Neural cell (in vitro differentiated cells): ENCODE results near the gene PLA2G4C. TPM values are rescaled to one million over a fixed set of nuclear protein-coding genes. Genes with fewer than 3 reads are reported as not detected.

Experiments used
- H2AFZ ChIP-seq: fragments of 200-600, 300-800 bp; sonication (generic), shearing (Covaris generic); 2 replicates; pipeline ENCODE4 v1.6.0; 2014; ENCODE audit warnings: low read depth, mild to moderate bottlenecking, antibody characterized with exemption, low read length, moderate library complexity
- H3F3A ChIP-seq: fragments of 200-600 bp; shearing (Covaris generic); 2 replicates; pipeline ENCODE4 v1.6.1; 2016; ENCODE audit warnings: mild to moderate bottlenecking, moderate library complexity, mixed read lengths, antibody characterized with exemption, low read length; ENCODE audit not compliant: insufficient read depth, poor library complexity, severe bottlenecking
- H3K27ac ChIP-seq: fragments of 200-600, 300-800 bp; sonication (generic), shearing (Covaris generic); 2 replicates; pipeline ENCODE4 v1.5.1; 2014; ENCODE audit warnings: mild to moderate bottlenecking, low read length, moderate library complexity
- H3K27me3 ChIP-seq: fragments of 300-800, 200-600 bp; sonication (generic), shearing (Covaris generic); 2 replicates; pipeline ENCODE4 v1.6.0; 2014; ENCODE audit warnings: mild to moderate bottlenecking, low read depth, low read length, moderate library complexity; ENCODE audit not compliant: insufficient read depth
- H3K36me3 ChIP-seq: fragments of 300-800, 200-600 bp; sonication (generic), shearing (Covaris generic); 2 replicates; pipeline ENCODE4 v1.5.1; 2014; ENCODE audit warnings: mild to moderate bottlenecking, antibody characterized with exemption, low read length, moderate library complexity; ENCODE audit not compliant: insufficient read depth
- H3K4me2 ChIP-seq: fragments of 300-800, 200-600 bp; sonication (generic), shearing (Covaris generic); 2 replicates; pipeline ENCODE4 v1.6.0; 2014; ENCODE audit warnings: mild to moderate bottlenecking, low read length
- H3K4me3 ChIP-seq: fragments of 300-800, 200-600 bp; sonication (generic), shearing (Covaris generic); 2 replicates; pipeline ENCODE4 v1.5.1; 2014; ENCODE audit warnings: mild to moderate bottlenecking, low read length, moderate library complexity
- H3K79me2 ChIP-seq: fragments of 200-600 bp; shearing (Covaris generic); replicated peaks from 2 replicates; pipeline ENCODE4 v1.6.0; 2014; ENCODE audit warnings: mild to moderate bottlenecking, low read length, moderate library complexity; ENCODE audit not compliant: insufficient read depth
- H3K9ac ChIP-seq: fragments of 300-800, 200-600 bp; sonication (generic), shearing (Covaris generic); 2 replicates; pipeline ENCODE4 v1.6.1; 2016; ENCODE audit warnings: mild to moderate bottlenecking, low read length, mixed read lengths
- H3K9me2 ChIP-seq: fragments of 200-600 bp; shearing (Covaris generic); 2 replicates; pipeline ENCODE4 v1.6.1; 2016; ENCODE audit warnings: mild to moderate bottlenecking, low read length, mixed read lengths; ENCODE audit not compliant: insufficient read depth
- H3K9me3 ChIP-seq: fragments of 200-600, 300-800 bp; sonication (generic), shearing (Covaris generic); 2 replicates; pipeline ENCODE4 v1.6.1; 2016; ENCODE audit warnings: mild to moderate bottlenecking, mixed run types, low read length, moderate library complexity, mixed read lengths
- H4K20me1 ChIP-seq: fragments of 200-600 bp; shearing (Covaris generic); 2 replicates; pipeline ENCODE4 v1.6.1; 2016; ENCODE audit warnings: mild to moderate bottlenecking, mixed run types; ENCODE audit not compliant: insufficient read depth
- CTCF ChIP-seq: fragments of 450-650 bp; IDR thresholded peaks from 2 replicates; pipeline ENCODE4 v1.5.1; 2014; ENCODE audit warnings: antibody characterized with exemption, mild to moderate bottlenecking, moderate library complexity; ENCODE audit not compliant: poor library complexity, severe bottlenecking
- EP300 ChIP-seq: fragments of 450-650 bp; conservative IDR thresholded peaks from 2 replicates; pipeline ENCODE4 v1.6.1; 2014; ENCODE audit warnings: antibody characterized with exemption, mild to moderate bottlenecking, moderate library complexity; ENCODE audit not compliant: poor library complexity, severe bottlenecking
- EZH2 ChIP-seq: fragments of 200-600, 300-800 bp; shearing (Covaris generic), sonication (generic); IDR thresholded peaks from 2 replicates; pipeline ENCODE4 v1.6.1; 2014; ENCODE audit warnings: antibody characterized with exemption, low read length, borderline replicate concordance, mild to moderate bottlenecking; ENCODE audit not compliant: insufficient read depth, poor library complexity, severe bottlenecking
- MXI1 ChIP-seq: fragments of 450-650 bp; conservative IDR thresholded peaks from 2 replicates; pipeline ENCODE4 v1.6.1; 2014; ENCODE audit warnings: antibody characterized with exemption, mild to moderate bottlenecking; ENCODE audit not compliant: poor library complexity, severe bottlenecking
- POLR2AphosphoS5 ChIP-seq: IDR thresholded peaks from 2 replicates; pipeline ENCODE4 v1.6.1; 2012
- RAD21 ChIP-seq: fragments of 450-650 bp; conservative IDR thresholded peaks from 2 replicates; pipeline ENCODE4 v1.6.1; 2014; ENCODE audit warnings: antibody characterized with exemption, mild to moderate bottlenecking, moderate library complexity
- SMC3 ChIP-seq: fragments of 450-650 bp; conservative IDR thresholded peaks from 2 replicates; pipeline ENCODE4 v1.6.1; 2014; ENCODE audit warnings: antibody characterized with exemption, mild to moderate bottlenecking, moderate library complexity; ENCODE audit not compliant: poor library complexity
- TAF1 ChIP-seq: IDR thresholded peaks from 2 replicates; pipeline ENCODE4 v1.6.1; 2012; ENCODE audit warnings: low read depth
- polyA plus RNA-seq: library from polyadenylated mRNA; depleted of rRNA; stranded (reverse); fragments of >200 nt; gene quantifications from 2 replicates; pipeline ENCODE4 v1.2.3, GENCODE V29; 2014
- TF ChIP-seq, protein P1 (sequence below): IDR thresholded peaks from 2 replicates; pipeline ENCODE4 v1.6.1; 2012; ENCODE audit warnings: borderline replicate concordance

The PLA2G4C gene
- polyA plus RNA-seq, 1 donor from 2014 or later, result 8.6 TPM

DNA sequence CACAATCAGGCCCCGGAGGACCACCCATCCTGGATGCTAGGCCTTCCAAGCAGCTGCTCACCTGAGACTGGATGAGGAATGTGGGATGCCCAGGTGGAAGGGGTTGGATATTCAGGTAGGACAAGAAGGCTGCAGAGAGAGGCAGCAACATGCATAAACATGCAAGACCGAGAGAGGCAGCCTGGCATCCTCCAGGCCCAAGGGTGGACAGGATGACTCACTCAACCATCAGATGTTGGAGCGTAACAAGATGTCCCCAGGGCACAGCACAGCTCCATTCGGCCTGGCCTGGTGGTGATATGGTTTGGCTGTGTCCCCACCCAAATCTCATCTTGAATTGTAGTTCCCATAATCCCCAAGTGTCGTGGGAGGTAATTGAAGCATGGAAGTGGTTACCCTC, 56.8 kb downstream of the PLA2G4C start:
- H3K27me3 ChIP-seq, result no peaks in the 10 kb centered on the region
- H3K9ac ChIP-seq, result no peak overlapping the region
- no peaks in the 10 kb centered on the region for H3K9me2 ChIP-seq
- no peaks in the 10 kb centered on the region for H3K36me3 ChIP-seq
- H3K27ac ChIP-seq, result no peak overlapping the region
- no peaks in the 10 kb centered on the region for H3K9me3 ChIP-seq
- TF ChIP-seq SMC3, result no peak
- no peak for TF ChIP-seq TAF1
- no peak for TF ChIP-seq MXI1
- TF ChIP-seq RAD21, result no peak
- no peak for TF ChIP-seq CTCF
- TF ChIP-seq, protein P1, sequence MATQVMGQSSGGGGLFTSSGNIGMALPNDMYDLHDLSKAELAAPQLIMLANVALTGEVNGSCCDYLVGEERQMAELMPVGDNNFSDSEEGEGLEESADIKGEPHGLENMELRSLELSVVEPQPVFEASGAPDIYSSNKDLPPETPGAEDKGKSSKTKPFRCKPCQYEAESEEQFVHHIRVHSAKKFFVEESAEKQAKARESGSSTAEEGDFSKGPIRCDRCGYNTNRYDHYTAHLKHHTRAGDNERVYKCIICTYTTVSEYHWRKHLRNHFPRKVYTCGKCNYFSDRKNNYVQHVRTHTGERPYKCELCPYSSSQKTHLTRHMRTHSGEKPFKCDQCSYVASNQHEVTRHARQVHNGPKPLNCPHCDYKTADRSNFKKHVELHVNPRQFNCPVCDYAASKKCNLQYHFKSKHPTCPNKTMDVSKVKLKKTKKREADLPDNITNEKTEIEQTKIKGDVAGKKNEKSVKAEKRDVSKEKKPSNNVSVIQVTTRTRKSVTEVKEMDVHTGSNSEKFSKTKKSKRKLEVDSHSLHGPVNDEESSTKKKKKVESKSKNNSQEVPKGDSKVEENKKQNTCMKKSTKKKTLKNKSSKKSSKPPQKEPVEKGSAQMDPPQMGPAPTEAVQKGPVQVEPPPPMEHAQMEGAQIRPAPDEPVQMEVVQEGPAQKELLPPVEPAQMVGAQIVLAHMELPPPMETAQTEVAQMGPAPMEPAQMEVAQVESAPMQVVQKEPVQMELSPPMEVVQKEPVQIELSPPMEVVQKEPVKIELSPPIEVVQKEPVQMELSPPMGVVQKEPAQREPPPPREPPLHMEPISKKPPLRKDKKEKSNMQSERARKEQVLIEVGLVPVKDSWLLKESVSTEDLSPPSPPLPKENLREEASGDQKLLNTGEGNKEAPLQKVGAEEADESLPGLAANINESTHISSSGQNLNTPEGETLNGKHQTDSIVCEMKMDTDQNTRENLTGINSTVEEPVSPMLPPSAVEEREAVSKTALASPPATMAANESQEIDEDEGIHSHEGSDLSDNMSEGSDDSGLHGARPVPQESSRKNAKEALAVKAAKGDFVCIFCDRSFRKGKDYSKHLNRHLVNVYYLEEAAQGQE, result no peak
- TF ChIP-seq POLR2AphosphoS5, result no peak
- TF ChIP-seq EZH2, result no peak
- TF ChIP-seq EP300, result no peak
- no peak overlapping the region for H3K4me3 ChIP-seq
- H3F3A ChIP-seq, result no peaks in the 10 kb centered on the region
- no peak overlapping the region for H3K4me2 ChIP-seq
- H4K20me1 ChIP-seq, result no peaks in the 10 kb centered on the region
- H3K79me2 ChIP-seq, result no peaks in the 10 kb centered on the region
- H2AFZ ChIP-seq, result no peak overlapping the region

GRCh38 chr19:48053076-48053475, 57.5 kb downstream of the PLA2G4C start:
- Histone ChIP-seq H3K9me3 (no peaks in the 10 kb centered on the region), H3K36me3 (no peaks in the 10 kb centered on the region), H3K79me2 (no peaks in the 10 kb centered on the region), H2AFZ (no peak overlapping the region), H3K9ac (no peak overlapping the region), H4K20me1 (no peaks in the 10 kb centered on the region), H3K27me3 (no peaks in the 10 kb centered on the region), H3K4me2 (no peak overlapping the region), H3K4me3 (no peak overlapping the region), H3K9me2 (no peaks in the 10 kb centered on the region), H3F3A (no peaks in the 10 kb centered on the region), H3K27ac (no peak overlapping the region)
- no peak for TF ChIP-seq POLR2AphosphoS5
- no peak for TF ChIP-seq SMC3
- TF ChIP-seq EP300, result no peak
- TF ChIP-seq RAD21, result no peak
- no peak for TF ChIP-seq EZH2
- TF ChIP-seq CTCF, result no peak
- TF ChIP-seq MXI1, result no peak
- TF ChIP-seq TAF1, result no peak
- TF ChIP-seq, protein P1, result no peak
